Measurements from ENCODE around the gene NHLRC1. TPM values are rescaled to one million over a fixed set of nuclear protein-coding genes. Genes with fewer than 3 reads are reported as not detected.

NHLRC1 gene
- total and polyA plus RNA-seq, 9 of the 15 experiments (the other 6 are each of a cell fraction or from before 2014, with no cell fraction given), result not detected

GRCh38 chr6:18121580-18122127 is 823 bp downstream of the NHLRC1 start (continued):
- TF ChIP-seq ID3 (CRISPR knock-in tag; IDR thresholded peaks at IDR 0.05) (no peak), ID3 (tag; IDR thresholded peaks at IDR 0.05) (no peak), MTF1 (CRISPR knock-in tag; IDR thresholded peaks at IDR 0.05; ENCODE audit: borderline replicate concordance) (no peak), SMC3 (conservative IDR thresholded peaks at IDR 0.05; ENCODE audit: insufficient read depth, low read depth, low read length) (peak; percentile 38; the same call in 1 of the 2 replicates)

- ChIA-PET CTCF (ENCODE audit: low intra/inter-chr PET ratio) (no interaction called here), POLR2A (interaction anchor here (0.9 to 1.7 kb wide), 2 partner anchors 8 to 9 kb away, joined by 3 read pairs; no protein-coding TSS in a partner anchor)
- H3K4me2 ChIP-seq (ENCODE audit: insufficient read depth, low read length), result no peak overlapping the region
- peaks cover 3 to 8% of the 10 kb centered on the region in 2 experiments; a peak in 2 of 5 replicates for H3K4me1 ChIP-seq (replicated peaks in 1 of 2; ENCODE audit: control insufficient read depth in 2 of 2, insufficient read depth in 2 of 2, low read length in 2 of 2)
- no peaks in the 10 kb centered on the region for H3K79me2 ChIP-seq (ENCODE audit: control insufficient read depth, insufficient read depth, low read length)
- H3K36me3 ChIP-seq (ENCODE audit: control insufficient read depth, insufficient read depth, low read length), result no peaks in the 10 kb centered on the region
- FAIRE-seq, result no peak
- no peak overlapping the region for H3K4me3 ChIP-seq
- no peak for DNase-seq (ENCODE audit: extremely low read depth in 1 of 4, low spot score in 3 of 4)
- intact Hi-C loops (cut with micrococcal nuclease), result loop anchor here (5.0 kb wide), 1 partner anchor 532 kb away; no protein-coding TSS in a partner anchor
- no TSS peak for BruUV-seq (replicated peaks)
- WGBS (ENCODE audit: insufficient coverage, low coverage, missing lambda C conversion rate), result 15% methylated on average over 5 of the region's 5 CpGs
- H2AFZ ChIP-seq (ENCODE audit: low read depth, low read length), result no peak overlapping the region
- H4K20me1 ChIP-seq (replicated peaks; ENCODE audit: control insufficient read depth, insufficient read depth, low read length), result no peaks in the 10 kb centered on the region
- in situ Hi-C loops (cut with MboI), result no loop called here
- no peaks in the 10 kb centered on the region; a peak in 1 of 5 replicates for H3K27me3 ChIP-seq (ENCODE audit: control insufficient read depth in 2 of 2, insufficient read depth in 2 of 2, low read length in 2 of 2)
- H3K9ac ChIP-seq (ENCODE audit: insufficient read depth in 1 of 2, low read depth in 2 of 2, low read length in 2 of 2), result no peak overlapping the region
- no peaks in the 10 kb centered on the region for H3K9me3 ChIP-seq (replicated peaks; ENCODE audit: control insufficient read depth, insufficient read depth, low read depth, low read length)
- no peak overlapping the region for H3K27ac ChIP-seq (ENCODE audit: extremely low read depth, low read depth, low read length)
- H3K9me1 ChIP-seq (ENCODE audit: control insufficient read depth, insufficient read depth, low read length), result no peaks in the 10 kb centered on the region
- no peak for TF ChIP-seq MLX (CRISPR knock-in tag; conservative IDR thresholded peaks at IDR 0.05)
- TF ChIP-seq ZNF165 (CRISPR knock-in tag; IDR thresholded peaks at IDR 0.05; ENCODE audit: borderline replicate concordance), result no peak
- TF ChIP-seq SAFB2 (IDR thresholded peaks at IDR 0.05; ENCODE audit: borderline replicate concordance, low read depth, low read length, severe bottlenecking), result no peak
- TF ChIP-seq ZNF764 (CRISPR knock-in tag; IDR thresholded peaks at IDR 0.05; ENCODE audit: low read depth), result no peak
- no peak for TF ChIP-seq MTA3 (IDR thresholded peaks at IDR 0.05; ENCODE audit: borderline replicate concordance)
- no peak for TF ChIP-seq RAD51 (IDR thresholded peaks at IDR 0.05; ENCODE audit: borderline replicate concordance, low read depth)
- TF ChIP-seq HOMEZ (CRISPR knock-in tag; IDR thresholded peaks at IDR 0.05), result no peak
- no peak for TF ChIP-seq ZNF76 (CRISPR knock-in tag; IDR thresholded peaks at IDR 0.05; ENCODE audit: borderline replicate concordance)
- no peak for TF ChIP-seq HES1 (IDR thresholded peaks at IDR 0.05; ENCODE audit: low read depth)
- no peak for ATAC-seq
Observed at GRCh38 chr6:18119236-18119635, 3.2 kb downstream of the NHLRC1 start.

All from K562 (cell line).